PFSK-1 (cell line): ENCODE results near the gene KIAA1549.

ENCODE experiments used
- POLR2AphosphoS5 ChIP-seq: IDR thresholded peaks from 2 replicates; pipeline ENCODE4 v1.6.1; 2012; ENCODE audit warnings: low read depth, mild to moderate bottlenecking, control low read depth, low read length, moderate library complexity
- SIN3A ChIP-seq: IDR thresholded peaks from 2 replicates; pipeline ENCODE4 v1.6.1; 2012; ENCODE audit warnings: mild to moderate bottlenecking, low read length, moderate library complexity, borderline replicate concordance; ENCODE audit not compliant: insufficient read depth
- TAF1 ChIP-seq: IDR thresholded peaks from 2 replicates; pipeline ENCODE4 v1.6.1; 2012; ENCODE audit warnings: low read length, control low read depth, borderline replicate concordance; ENCODE audit not compliant: insufficient read depth
- TF ChIP-seq, protein P1 (sequence below), 2 experiments: IDR thresholded peaks; 2 replicates each; pipeline versions ENCODE4 v1.6.1 to v1.8.0; 2011 to 2012; ENCODE audit warnings: low read depth in 2 of 2, low read length in 2 of 2, control low read depth in 1 of 2, inconsistent platforms in 1 of 2, mild to moderate bottlenecking in 1 of 2, moderate library complexity in 1 of 2; ENCODE audit not compliant: insufficient read depth in 1 of 2

- TF ChIP-seq, protein P1, sequence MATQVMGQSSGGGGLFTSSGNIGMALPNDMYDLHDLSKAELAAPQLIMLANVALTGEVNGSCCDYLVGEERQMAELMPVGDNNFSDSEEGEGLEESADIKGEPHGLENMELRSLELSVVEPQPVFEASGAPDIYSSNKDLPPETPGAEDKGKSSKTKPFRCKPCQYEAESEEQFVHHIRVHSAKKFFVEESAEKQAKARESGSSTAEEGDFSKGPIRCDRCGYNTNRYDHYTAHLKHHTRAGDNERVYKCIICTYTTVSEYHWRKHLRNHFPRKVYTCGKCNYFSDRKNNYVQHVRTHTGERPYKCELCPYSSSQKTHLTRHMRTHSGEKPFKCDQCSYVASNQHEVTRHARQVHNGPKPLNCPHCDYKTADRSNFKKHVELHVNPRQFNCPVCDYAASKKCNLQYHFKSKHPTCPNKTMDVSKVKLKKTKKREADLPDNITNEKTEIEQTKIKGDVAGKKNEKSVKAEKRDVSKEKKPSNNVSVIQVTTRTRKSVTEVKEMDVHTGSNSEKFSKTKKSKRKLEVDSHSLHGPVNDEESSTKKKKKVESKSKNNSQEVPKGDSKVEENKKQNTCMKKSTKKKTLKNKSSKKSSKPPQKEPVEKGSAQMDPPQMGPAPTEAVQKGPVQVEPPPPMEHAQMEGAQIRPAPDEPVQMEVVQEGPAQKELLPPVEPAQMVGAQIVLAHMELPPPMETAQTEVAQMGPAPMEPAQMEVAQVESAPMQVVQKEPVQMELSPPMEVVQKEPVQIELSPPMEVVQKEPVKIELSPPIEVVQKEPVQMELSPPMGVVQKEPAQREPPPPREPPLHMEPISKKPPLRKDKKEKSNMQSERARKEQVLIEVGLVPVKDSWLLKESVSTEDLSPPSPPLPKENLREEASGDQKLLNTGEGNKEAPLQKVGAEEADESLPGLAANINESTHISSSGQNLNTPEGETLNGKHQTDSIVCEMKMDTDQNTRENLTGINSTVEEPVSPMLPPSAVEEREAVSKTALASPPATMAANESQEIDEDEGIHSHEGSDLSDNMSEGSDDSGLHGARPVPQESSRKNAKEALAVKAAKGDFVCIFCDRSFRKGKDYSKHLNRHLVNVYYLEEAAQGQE (IDR thresholded peaks at IDR 0.05; ENCODE audit: insufficient read depth in 1 of 2, low read depth in 2 of 2, low read length in 2 of 2) = no peak
- TF ChIP-seq TAF1 (no peak), POLR2AphosphoS5 (no peak), SIN3A (no peak)
Measured at GRCh38 chr7:138921277-138921676, 59.9 kb downstream of the KIAA1549 start.
